Measurements from ENCODE around the gene C10orf120. TPM values are rescaled to one million over a fixed set of nuclear protein-coding genes. Genes with fewer than 3 reads are reported as not detected.

C10orf120 gene
- total RNA-seq, 2 donors from 2014 or later = not detected

DNA sequence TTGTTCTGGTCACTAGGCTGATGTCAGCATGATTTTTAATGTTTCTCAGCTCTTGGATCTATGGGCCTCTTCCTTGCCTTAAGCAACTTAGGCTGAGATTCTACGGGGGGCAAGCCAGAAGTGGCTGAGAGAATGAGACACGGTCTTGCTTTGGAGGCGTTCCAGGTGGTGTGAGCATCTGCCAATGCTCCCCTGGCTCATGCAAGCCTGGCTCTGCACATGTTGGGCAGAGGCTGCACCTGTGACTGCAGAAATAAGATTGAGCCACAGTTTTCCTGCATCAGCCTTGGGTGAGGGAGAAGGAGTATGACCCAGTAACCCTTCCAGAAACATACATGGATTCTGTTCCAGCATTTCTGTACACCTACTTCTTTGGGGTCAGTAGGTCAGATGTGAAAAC is 41.9 kb downstream of the C10orf120 start:
- TF ChIP-seq, protein P1, sequence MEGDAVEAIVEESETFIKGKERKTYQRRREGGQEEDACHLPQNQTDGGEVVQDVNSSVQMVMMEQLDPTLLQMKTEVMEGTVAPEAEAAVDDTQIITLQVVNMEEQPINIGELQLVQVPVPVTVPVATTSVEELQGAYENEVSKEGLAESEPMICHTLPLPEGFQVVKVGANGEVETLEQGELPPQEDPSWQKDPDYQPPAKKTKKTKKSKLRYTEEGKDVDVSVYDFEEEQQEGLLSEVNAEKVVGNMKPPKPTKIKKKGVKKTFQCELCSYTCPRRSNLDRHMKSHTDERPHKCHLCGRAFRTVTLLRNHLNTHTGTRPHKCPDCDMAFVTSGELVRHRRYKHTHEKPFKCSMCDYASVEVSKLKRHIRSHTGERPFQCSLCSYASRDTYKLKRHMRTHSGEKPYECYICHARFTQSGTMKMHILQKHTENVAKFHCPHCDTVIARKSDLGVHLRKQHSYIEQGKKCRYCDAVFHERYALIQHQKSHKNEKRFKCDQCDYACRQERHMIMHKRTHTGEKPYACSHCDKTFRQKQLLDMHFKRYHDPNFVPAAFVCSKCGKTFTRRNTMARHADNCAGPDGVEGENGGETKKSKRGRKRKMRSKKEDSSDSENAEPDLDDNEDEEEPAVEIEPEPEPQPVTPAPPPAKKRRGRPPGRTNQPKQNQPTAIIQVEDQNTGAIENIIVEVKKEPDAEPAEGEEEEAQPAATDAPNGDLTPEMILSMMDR (conservative IDR thresholded peaks at IDR 0.05) = no peak
- Histone ChIP-seq H3K27ac (ENCODE audit: low read depth, low read length) (no peak overlapping the region), H3K9me3 (ENCODE audit: control insufficient read depth, low read length) (no peaks in the 10 kb centered on the region), H3K36me3 (ENCODE audit: control insufficient read depth, insufficient read depth, low read length) (no peaks in the 10 kb centered on the region), H3K27me3 (ENCODE audit: control insufficient read depth, insufficient read depth, low read length, poor library complexity, severe bottlenecking) (peaks cover 87% of the 10 kb centered on the region), H3K4me3 (ENCODE audit: low read length) (no peak overlapping the region), H3K9ac (ENCODE audit: extremely low read depth, low read length, poor library complexity, severe bottlenecking) (no peak overlapping the region), H3K4me1 (ENCODE audit: control insufficient read depth, insufficient read depth, low read length) (no peaks in the 10 kb centered on the region)
- H3K27me3 Mint-ChIP-seq (ENCODE audit: insufficient read depth) = peaks cover 77% of the 10 kb centered on the region
- no peak overlapping the region for H3K27ac Mint-ChIP-seq
- no peaks in the 10 kb centered on the region for H3K4me1 Mint-ChIP-seq
- H3K4me3 Mint-ChIP-seq = no peak overlapping the region
- H3K9me3 Mint-ChIP-seq = no peaks in the 10 kb centered on the region
- no peaks in the 10 kb centered on the region for H3K36me3 Mint-ChIP-seq (ENCODE audit: low read depth)
- 74% methylated on average over 3 of the region's 3 CpGs; no CpG with 5 or more reads in 1 of the 2 experiments for WGBS, 2 experiments (ENCODE audit: insufficient coverage in 1 of 2, insufficient read length in 1 of 2)
- no peak for DNase-seq

GRCh38 chr10:122657255-122657654 is 42.4 kb downstream of the C10orf120 start:
- Histone ChIP-seq H3K9ac (ENCODE audit: extremely low read depth, low read length, poor library complexity, severe bottlenecking) (no peak overlapping the region), H3K27ac (ENCODE audit: low read depth, low read length) (no peak overlapping the region), H3K27me3 (ENCODE audit: control insufficient read depth, insufficient read depth, low read length, poor library complexity, severe bottlenecking) (peaks cover 89% of the 10 kb centered on the region), H3K4me3 (ENCODE audit: low read length) (no peak overlapping the region), H3K36me3 (ENCODE audit: control insufficient read depth, insufficient read depth, low read length) (no peaks in the 10 kb centered on the region), H3K9me3 (ENCODE audit: control insufficient read depth, low read length) (no peaks in the 10 kb centered on the region), H3K4me1 (ENCODE audit: control insufficient read depth, insufficient read depth, low read length) (no peaks in the 10 kb centered on the region)
- Mint-ChIP-seq H3K9me3 (no peaks in the 10 kb centered on the region), H3K4me3 (no peak overlapping the region), H3K27ac (no peak overlapping the region), H3K36me3 (ENCODE audit: low read depth) (no peaks in the 10 kb centered on the region), H3K27me3 (ENCODE audit: insufficient read depth) (peaks cover 77% of the 10 kb centered on the region), H3K4me1 (no peaks in the 10 kb centered on the region)
- DNase-seq = no peak
- TF ChIP-seq, protein P1 (conservative IDR thresholded peaks at IDR 0.05) = no peak
- WGBS, 2 experiments (ENCODE audit: insufficient coverage in 1 of 2, insufficient read length in 1 of 2) = 84 to 92% methylated on average over 2 to 4 of the region's 4 CpGs

- H3K9me3 Mint-ChIP-seq = no peaks in the 10 kb centered on the region
- no peak for DNase-seq
Measured at GRCh38 chr10:122656741-122657140, 42.9 kb downstream of the C10orf120 start.

More at GRCh38 chr10:122656741-122657140, 42.9 kb downstream of the C10orf120 start:
- Mint-ChIP-seq H3K27me3 (ENCODE audit: insufficient read depth) (peaks cover 81% of the 10 kb centered on the region), H3K36me3 (ENCODE audit: low read depth) (no peaks in the 10 kb centered on the region), H3K27ac (no peak overlapping the region), H3K4me1 (no peaks in the 10 kb centered on the region), H3K4me3 (no peak overlapping the region)
- no peak overlapping the region for H3K4me3 ChIP-seq (ENCODE audit: low read length)
- no peak overlapping the region for H3K27ac ChIP-seq (ENCODE audit: low read depth, low read length)
- WGBS, 2 experiments (ENCODE audit: insufficient coverage in 1 of 2, insufficient read length in 1 of 2) = 92 to 93% methylated on average over 2 to 5 of the region's 5 CpGs
- H3K9ac ChIP-seq (ENCODE audit: extremely low read depth, low read length, poor library complexity, severe bottlenecking) = no peak overlapping the region
- TF ChIP-seq, protein P1 (conservative IDR thresholded peaks at IDR 0.05) = no peak
- no peaks in the 10 kb centered on the region for H3K4me1 ChIP-seq (ENCODE audit: control insufficient read depth, insufficient read depth, low read length)
- H3K27me3 ChIP-seq (ENCODE audit: control insufficient read depth, insufficient read depth, low read length, poor library complexity, severe bottlenecking) = peaks cover 94% of the 10 kb centered on the region
- H3K36me3 ChIP-seq (ENCODE audit: control insufficient read depth, insufficient read depth, low read length) = no peaks in the 10 kb centered on the region
- peaks cover 4% of the 10 kb centered on the region for H3K9me3 ChIP-seq (ENCODE audit: control insufficient read depth, low read length)
